Esophagus squamous epithelium (tissue), 5 donors: ENCODE data around the gene TEKT1. TPM values are rescaled to one million over a fixed set of nuclear protein-coding genes. Genes with fewer than 3 reads are reported as not detected.
"Not testable (repeated sequence)": the region's sequence is repeated elsewhere in the genome, so short reads cannot be mapped to it uniquely, and the experiment has no call there.

Experiments
- DNase-seq: peaks from one replicate; lab custom pipeline; 2025; lab: John Stamatoyannopoulos, UW
- H3K27ac ChIP-seq, 4 donors: fragments of 200-600 bp; sonication (generic); one replicate each; pipeline ENCODE4 v1.5.1; 2016 to 2019; ENCODE audit warnings: mild to moderate bottlenecking in 1 of 4
- H3K27me3 ChIP-seq, 4 donors: fragments of 200-600 bp; sonication (generic); 1 replicate in 3 of 4; 2 replicates in 1 of 4; pipeline versions ENCODE4 v1.5.1 to v1.6.0; 2017 to 2021; ENCODE audit warnings: antibody characterized with exemption in 1 of 4
- H3K36me3 ChIP-seq, 3 donors: fragments of 200-600 bp; sonication (generic); one replicate each; pipeline ENCODE4 v1.5.1; 2016 to 2019
- H3K4me1 ChIP-seq, 3 donors: fragments of 200-600 bp; sonication (generic); one replicate each; pipeline ENCODE4 v1.5.1; 2017 to 2019
- H3K4me3 ChIP-seq, 4 donors: fragments of 200-600 bp; sonication (generic); 1 replicate in 3 of 4; 2 replicates in 1 of 4; pipeline ENCODE4 v1.5.1; 2016 to 2019; ENCODE audit warnings: mild to moderate bottlenecking in 2 of 4, moderate library complexity in 1 of 4
- H3K9me3 ChIP-seq, 3 donors: fragments of 200-600 bp; sonication (generic); one replicate each; pipeline ENCODE4 v1.5.1; 2016 to 2019
- POLR2A ChIP-seq, 4 donors: fragments of 450-650 bp; IDR thresholded peaks; one replicate each; pipeline ENCODE4 v1.6.1; 2017; ENCODE audit warnings: antibody characterized with exemption in 4 of 4, mild to moderate bottlenecking in 4 of 4, moderate library complexity in 3 of 4
- WGBS, 2 donors: methylation state at CpG; one replicate each; pipeline ENCODE4 v1.1.5; 2018; 5-methylcytosine and 5-hydroxymethylcytosine counted together
- intact Hi-C: fragments of 100-400 bp; cut with DNase I; formaldehyde crosslinking; loops from one replicate; pipeline ENCODE4 v1.15.0; 2022
- total RNA-seq, 4 donors: library from RNA; depleted of rRNA; stranded (reverse); fragments of >200 nt; gene quantifications; one replicate each; pipeline ENCODE4 v1.1.0, GENCODE V29; 2016
- TF ChIP-seq, protein P1 (sequence below), 6 experiments: fragments of 450-650 bp in 4 of 6; fragments of 200-600 bp in 2 of 6; sonication (generic) in 2 of 6; IDR thresholded peaks; one replicate each; pipeline ENCODE4 v1.5.1; 2016 to 2019; ENCODE audit warnings: antibody characterized with exemption in 6 of 6, mild to moderate bottlenecking in 4 of 6, moderate library complexity in 4 of 6
- donor health status: DM: yes; HTN: yes; CAD: no.

The TEKT1 gene
- total RNA-seq, 4 donors from 2014 or later: not detected

GRCh38 chr17:6856051-6856450 lies 24.5 kb upstream of the TEKT1 start:
- WGBS, 2 donors: 76 to 79% methylated on average over 3 of the region's 3 CpGs
- H3K36me3 ChIP-seq: no peaks in the 10 kb centered on the region
- TF ChIP-seq POLR2A (IDR thresholded peaks at IDR 0.05): no peak
- TF ChIP-seq, protein P1, sequence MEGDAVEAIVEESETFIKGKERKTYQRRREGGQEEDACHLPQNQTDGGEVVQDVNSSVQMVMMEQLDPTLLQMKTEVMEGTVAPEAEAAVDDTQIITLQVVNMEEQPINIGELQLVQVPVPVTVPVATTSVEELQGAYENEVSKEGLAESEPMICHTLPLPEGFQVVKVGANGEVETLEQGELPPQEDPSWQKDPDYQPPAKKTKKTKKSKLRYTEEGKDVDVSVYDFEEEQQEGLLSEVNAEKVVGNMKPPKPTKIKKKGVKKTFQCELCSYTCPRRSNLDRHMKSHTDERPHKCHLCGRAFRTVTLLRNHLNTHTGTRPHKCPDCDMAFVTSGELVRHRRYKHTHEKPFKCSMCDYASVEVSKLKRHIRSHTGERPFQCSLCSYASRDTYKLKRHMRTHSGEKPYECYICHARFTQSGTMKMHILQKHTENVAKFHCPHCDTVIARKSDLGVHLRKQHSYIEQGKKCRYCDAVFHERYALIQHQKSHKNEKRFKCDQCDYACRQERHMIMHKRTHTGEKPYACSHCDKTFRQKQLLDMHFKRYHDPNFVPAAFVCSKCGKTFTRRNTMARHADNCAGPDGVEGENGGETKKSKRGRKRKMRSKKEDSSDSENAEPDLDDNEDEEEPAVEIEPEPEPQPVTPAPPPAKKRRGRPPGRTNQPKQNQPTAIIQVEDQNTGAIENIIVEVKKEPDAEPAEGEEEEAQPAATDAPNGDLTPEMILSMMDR (IDR thresholded peaks at IDR 0.05): no peak
- no peak for DNase-seq
- no peaks in the 10 kb centered on the region for H3K9me3 ChIP-seq
- H3K27ac ChIP-seq: no peak overlapping the region
- H3K4me3 ChIP-seq: no peak overlapping the region
- H3K4me1 ChIP-seq: peaks cover 0 to 11% (median 0%) of the 10 kb centered on the region in 3 donors
- intact Hi-C loops: no loop called here
- peaks cover 0 to 24% (median 0%) of the 10 kb centered on the region in 4 donors for H3K27me3 ChIP-seq

DNA sequence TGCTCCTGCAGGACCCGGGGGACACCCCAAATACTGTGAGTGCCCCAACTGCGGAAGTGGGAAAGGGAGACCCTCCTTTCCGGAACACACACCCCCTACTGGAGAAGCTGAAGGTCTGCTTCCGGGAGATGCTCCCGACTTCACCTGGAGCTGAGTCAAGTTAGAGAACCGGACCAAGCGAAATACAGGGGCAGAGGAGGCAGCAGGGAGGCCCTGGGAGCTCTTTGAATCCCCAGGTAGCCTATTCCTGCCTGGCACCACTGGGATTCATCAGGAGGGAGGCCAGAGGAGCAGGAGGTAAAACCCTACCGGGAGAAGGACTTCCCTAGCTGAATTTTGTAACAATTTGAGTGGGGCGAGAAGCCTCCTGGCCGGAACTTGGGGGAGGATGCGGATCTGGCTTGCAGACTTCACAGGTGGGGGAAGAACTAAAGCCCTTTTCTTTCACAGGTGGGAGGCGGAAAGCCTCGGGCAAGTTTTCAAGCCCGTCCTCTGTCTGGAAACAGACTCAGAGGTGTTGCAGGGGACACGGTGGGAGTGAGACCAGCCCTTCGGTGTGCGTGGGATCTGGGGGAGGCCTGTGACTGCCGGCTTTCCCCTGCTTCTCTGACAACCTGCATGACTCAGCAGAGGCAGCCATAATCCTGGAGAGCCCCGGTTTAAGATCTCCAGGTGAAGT lies 22.4 kb upstream of the TEKT1 start:
- H3K4me3 ChIP-seq: peak overlapping the region; percentile 19 to 61 (median 36)
- no peak for DNase-seq
- no peak for TF ChIP-seq POLR2A (IDR thresholded peaks at IDR 0.05)
- TF ChIP-seq, protein P1 (IDR thresholded peaks at IDR 0.05): peak in 2 of 6 experiments; percentile 23 to 48
- no peaks in the 10 kb centered on the region for H3K9me3 ChIP-seq
- H3K4me1 ChIP-seq: peaks cover 0 to 11% (median 0%) of the 10 kb centered on the region in 3 donors
- H3K27ac ChIP-seq: peak overlapping the region; percentile 59 to 63 (median 60)
- intact Hi-C loops: no loop called here
- no peaks in the 10 kb centered on the region for H3K36me3 ChIP-seq
- WGBS, 2 donors: 12 to 35% methylated on average over 7 to 12 of the region's 19 CpGs
- H3K27me3 ChIP-seq: peaks cover 0 to 19% (median 0%) of the 10 kb centered on the region in 4 donors

DNA sequence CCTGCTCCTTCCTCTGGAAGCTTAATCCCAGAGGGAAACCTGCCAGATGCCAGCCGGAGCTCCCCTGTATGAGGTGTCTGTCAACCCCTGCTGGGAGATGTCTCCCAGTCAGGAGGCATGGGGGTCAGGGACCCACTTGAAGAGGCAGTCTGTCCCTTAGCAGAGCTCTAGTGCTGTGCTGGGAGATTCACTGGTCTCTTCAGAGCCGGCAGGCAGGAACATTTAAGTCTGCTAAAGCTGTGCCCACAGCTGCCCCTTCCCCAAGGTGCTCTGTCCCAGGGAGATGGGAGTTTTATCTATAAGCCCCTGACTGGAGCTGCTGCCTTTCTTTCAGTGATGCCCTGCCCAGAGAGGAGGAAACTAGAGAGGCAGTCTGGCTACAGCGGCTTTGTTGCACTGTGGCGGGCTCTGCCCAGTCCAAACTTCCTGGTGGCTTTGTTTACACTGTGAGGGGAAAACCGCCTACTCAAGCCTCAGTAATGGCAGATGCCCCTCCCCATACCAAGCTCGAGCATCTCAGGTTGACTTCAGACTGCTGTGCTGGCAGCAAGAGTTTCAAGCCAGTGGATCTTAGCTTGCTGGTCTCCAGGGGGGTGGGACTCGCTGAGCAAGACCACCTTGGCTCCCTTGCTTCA lies 17.1 kb upstream of the TEKT1 start:
- not testable (repeated sequence) for H3K9me3 ChIP-seq, H3K4me3 ChIP-seq, DNase-seq, H3K4me1 ChIP-seq, H3K36me3 ChIP-seq, H3K27ac ChIP-seq
- intact Hi-C loops: loop anchor here (10.0 kb wide), 1 partner anchor 184 kb away; no protein-coding TSS in a partner anchor
- peaks cover 0 to 25% (median 0%) of the 10 kb centered on the region in 4 donors for H3K27me3 ChIP-seq
- WGBS, 2 donors: 54% methylated on average over 4 of the region's 7 CpGs; no CpG with 5 or more reads in 1 of the 2 donors

DNA sequence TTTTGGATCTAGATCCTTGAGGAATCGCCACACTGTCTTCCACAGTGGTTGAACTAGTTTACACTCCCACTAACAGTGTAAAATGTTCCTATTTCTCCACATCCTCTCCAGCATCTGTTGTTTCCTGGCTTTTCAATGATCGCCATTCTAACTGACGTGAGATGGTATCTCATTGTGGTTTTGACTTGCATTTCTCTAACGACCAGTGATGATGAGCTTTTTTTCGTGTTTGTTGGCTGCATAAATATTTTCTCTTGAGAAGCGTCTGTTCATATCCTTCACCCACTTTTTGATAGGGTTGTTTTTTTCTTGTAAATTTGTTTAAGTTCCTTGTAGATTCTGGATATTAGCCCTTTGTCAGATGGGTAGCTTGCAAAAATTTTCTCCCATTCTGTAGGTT lies 14.6 kb upstream of the TEKT1 start:
- 52 to 61% methylated on average over 6 of the region's 6 CpGs for WGBS, 2 donors
- not testable (repeated sequence) for H3K36me3 ChIP-seq, DNase-seq, H3K4me1 ChIP-seq, H3K27ac ChIP-seq, H3K4me3 ChIP-seq, H3K9me3 ChIP-seq
- intact Hi-C loops: loop anchor here (10.0 kb wide), 1 partner anchor 181 kb away; no protein-coding TSS in a partner anchor
- peaks cover 0 to 38% (median 0%) of the 10 kb centered on the region in 4 donors for H3K27me3 ChIP-seq

- not testable (repeated sequence) for H3K4me1 ChIP-seq, H3K4me3 ChIP-seq, DNase-seq, H3K36me3 ChIP-seq, H3K27ac ChIP-seq, H3K9me3 ChIP-seq
- peaks cover 0 to 52% (median 2%) of the 10 kb centered on the region in 4 donors for H3K27me3 ChIP-seq
- WGBS, 2 donors: 65 to 66% methylated on average over 4 of the region's 4 CpGs
- intact Hi-C loops: loop anchor here (5.0 to 10.0 kb wide), 2 partner anchors 68 to 180 kb away; no protein-coding TSS in a partner anchor
These were observed 12.9 kb upstream of the TEKT1 start for GRCh38 chr17:6844406-6844805.

- Histone ChIP-seq H3K27ac (no peak overlapping the region), H3K27me3 (peaks cover 0 to 49% (median 2%) of the 10 kb centered on the region in 4 donors), H3K36me3 (no peaks in the 10 kb centered on the region), H3K9me3 (no peaks in the 10 kb centered on the region), H3K4me3 (no peak overlapping the region), H3K4me1 (peaks cover 0 to 8% (median 0%) of the 10 kb centered on the region in 3 donors)
- DNase-seq: no peak
- 16 to 19% methylated on average over 7 of the region's 7 CpGs for WGBS, 2 donors
- no peak for TF ChIP-seq POLR2A (IDR thresholded peaks at IDR 0.05)
- TF ChIP-seq, protein P1 (IDR thresholded peaks at IDR 0.05): peak; percentile 24 to 76 (median 59)
- intact Hi-C loops: loop anchor here (5.0 to 10.0 kb wide), 2 partner anchors 69 to 179 kb away; no protein-coding TSS in a partner anchor
These were observed 11.8 kb upstream of the TEKT1 start for GRCh38 chr17:6843241-6843880.

- not testable (repeated sequence) for H3K4me3 ChIP-seq
- intact Hi-C loops: loop anchor here (5.0 to 10.0 kb wide), 2 partner anchors 71 to 177 kb away; no protein-coding TSS in a partner anchor
- WGBS, 2 donors: 21 to 51% methylated on average over 4 to 6 of the region's 14 CpGs
These were observed 10.2 kb upstream of the TEKT1 start for GRCh38 chr17:6841769-6842168.

More at GRCh38 chr17:6841769-6842168, 10.2 kb upstream of the TEKT1 start:
- DNase-seq, H3K27ac ChIP-seq, H3K4me1 ChIP-seq, H3K9me3 ChIP-seq, H3K36me3 ChIP-seq: not testable (repeated sequence)
- peaks cover 0 to 54% (median 2%) of the 10 kb centered on the region in 4 donors for H3K27me3 ChIP-seq
